ENCODE results near the gene ADGRF4.

DNA sequence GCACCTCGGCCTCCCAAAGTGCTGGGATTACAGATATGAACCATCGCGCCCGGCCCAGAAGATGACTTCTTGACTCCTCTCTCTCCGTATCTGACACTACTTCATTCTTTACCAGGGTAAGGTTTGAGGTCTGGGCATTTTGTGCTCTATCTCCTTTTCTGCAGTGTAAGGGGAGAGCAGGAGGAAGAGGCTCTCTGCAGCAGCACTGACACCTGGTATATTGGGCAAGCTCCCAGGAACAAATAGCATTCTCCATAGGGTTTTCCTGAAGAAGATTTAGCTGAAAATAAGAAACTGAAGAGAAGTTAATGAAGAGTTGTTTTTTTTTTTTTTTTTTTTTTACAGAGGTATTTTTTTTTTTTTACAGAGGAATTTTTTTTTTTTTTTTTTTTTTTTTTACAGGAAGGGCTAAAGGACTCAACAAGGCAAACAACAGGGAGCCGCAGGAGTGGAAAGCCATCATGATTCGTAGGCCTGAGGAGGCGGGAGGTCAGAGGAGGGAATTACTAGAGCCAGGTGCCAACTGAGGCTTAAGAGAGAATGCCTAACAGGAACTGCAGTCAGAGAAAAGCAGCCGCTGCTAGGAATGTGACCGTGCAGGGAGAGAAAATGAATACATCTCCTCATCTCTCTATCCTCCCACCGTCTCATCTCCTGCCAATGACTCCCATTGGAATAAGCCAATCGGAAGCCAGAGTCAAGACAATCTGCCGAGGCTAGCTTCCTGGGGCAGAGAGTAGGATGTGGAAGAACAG, 34.7 kb upstream of the ADGRF4 start:
- TF ChIP-seq EZH2 (IDR thresholded peaks at IDR 0.05), result no peak
- no peak for TF ChIP-seq POLR2AphosphoS5 (IDR thresholded peaks at IDR 0.05; ENCODE audit: borderline replicate concordance, low read depth, low read length)
